CD4-positive, alpha-beta T cell (primary cell): ENCODE measurements around the gene HTN3. TPM values are rescaled to one million over a fixed set of nuclear protein-coding genes. Genes with fewer than 3 reads are reported as not detected.

ENCODE experiments used
- ATAC-seq: fragments of 200-7000 bp; cut with Tn5 transposase; one replicate; pipeline ENCODE4 v1.10.0; 2022; ENCODE audit warnings: mild to moderate bottlenecking; ENCODE audit not compliant: poor library complexity
- CTCF ChIA-PET: fragments of 350-600 bp; sonication (Branson Sonifier 250); formaldehyde crosslinking; loops from one replicate; lab custom pipeline; 2021; ENCODE audit warnings: antibody characterized with exemption, inconsistent platforms; lab: Charles Lee
- POLR2A ChIA-PET: fragments of 350-600 bp; sonication (Branson Sonifier 250); formaldehyde crosslinking; loops from one replicate; lab custom pipeline; 2021; ENCODE audit warnings: antibody characterized with exemption, inconsistent platforms; lab: Charles Lee
- DNase-seq, 14 experiments: peaks; one replicate each; pipeline ENCODE4 v3.0.0-alpha.2; 2013 to 2020; ENCODE audit warnings: mixed read lengths in 2 of 14
- H3K27ac ChIP-seq, 2 donors: one replicate each; pipeline versions ENCODE4 v1.5.1 to v1.7.0; 2013; ENCODE audit warnings: low read length in 2 of 2, low read depth in 1 of 2, mild to moderate bottlenecking in 1 of 2
- H3K27me3 ChIP-seq, 2 experiments: 1 replicate in 1 of 2; 2 replicates in 1 of 2; pipeline versions ENCODE4 v1.6.1 to v1.7.0; 2013; ENCODE audit warnings: low read length in 2 of 2, control low read depth in 1 of 2, mild to moderate bottlenecking in 1 of 2, moderate library complexity in 1 of 2; ENCODE audit not compliant: insufficient read depth in 2 of 2, control insufficient read depth in 1 of 2
- H3K36me3 ChIP-seq: one replicate; pipeline ENCODE4 v1.6.1; 2013; ENCODE audit warnings: low read length, control low read depth; ENCODE audit not compliant: insufficient read depth
- H3K4me1 ChIP-seq: one replicate; pipeline ENCODE4 v1.6.1; 2013; ENCODE audit warnings: low read length, control low read depth; ENCODE audit not compliant: insufficient read depth
- H3K4me3 ChIP-seq: one replicate; pipeline ENCODE4 v1.5.1; 2013; ENCODE audit warnings: mild to moderate bottlenecking, low read length, moderate library complexity
- H3K9me3 ChIP-seq, 2 experiments: 1 replicate in 1 of 2; 2 replicates in 1 of 2; pipeline versions ENCODE4 v1.6.1 to v1.7.0; 2013; ENCODE audit warnings: low read length in 2 of 2, mild to moderate bottlenecking in 2 of 2, control low read depth in 1 of 2, moderate library complexity in 1 of 2; ENCODE audit not compliant: control insufficient read depth in 1 of 2, insufficient read depth in 1 of 2
- H3K27ac Mint-ChIP-seq: one replicate; pipeline ENCODE4 v1.8.0; 2020; ENCODE audit warnings: mixed read lengths
- H3K27me3 Mint-ChIP-seq: one replicate; pipeline ENCODE4 v1.8.0; 2021; ENCODE audit warnings: mixed read lengths
- H3K36me3 Mint-ChIP-seq: one replicate; pipeline ENCODE4 v1.8.0; 2021; ENCODE audit warnings: low read depth, mixed read lengths
- H3K4me1 Mint-ChIP-seq: one replicate; pipeline ENCODE4 v1.8.0; 2021; ENCODE audit warnings: low read depth, mixed read lengths
- H3K4me3 Mint-ChIP-seq: one replicate; pipeline ENCODE4 v1.8.0; 2020; ENCODE audit warnings: mild to moderate bottlenecking, mixed read lengths
- H3K9me3 Mint-ChIP-seq: one replicate; pipeline ENCODE4 v1.8.0; 2020; ENCODE audit warnings: mixed read lengths
- CTCF ChIP-seq: fragments of 200-600 bp; IDR thresholded peaks from one replicate; pipeline ENCODE4 v1.8.0; 2022; ENCODE audit warnings: antibody characterized with exemption, mild to moderate bottlenecking
- intact Hi-C, 2 experiments: fragments of 100-400 bp; cut with DNase I in 1 of 2; cut with micrococcal nuclease in 1 of 2; formaldehyde crosslinking; loops; one replicate each; pipeline versions ENCODE4 v1.15.1 to v1.9.0; 2023 to 2025; cut with DNase I, micrococcal nuclease
- total RNA-seq, 174 experiments: library from RNA in 2 of 174; stranded (reverse) in 2 of 174; gene quantifications; one replicate each; pipeline ENCODE4 v1.2.3 and lab custom pipeline; 2021 to 2026

The HTN3 gene
- total RNA-seq, 2 experiments from 2014 or later = not detected

- ChIA-PET POLR2A (no interaction called here), CTCF (no interaction called here)
- DNase-seq (no peak), ATAC-seq (no peak)
- Histone ChIP-seq H3K36me3 (no peaks in the 10 kb centered on the region), H3K4me1 (no peaks in the 10 kb centered on the region), H3K9me3 (no peaks in the 10 kb centered on the region), H3K27me3 (no peaks in the 10 kb centered on the region), H3K27ac (no peak overlapping the region), H3K4me3 (no peak overlapping the region)
- Mint-ChIP-seq H3K4me3 (no peak overlapping the region), H3K27me3 (no peaks in the 10 kb centered on the region), H3K36me3 (no peaks in the 10 kb centered on the region), H3K4me1 (no peaks in the 10 kb centered on the region), H3K9me3 (no peaks in the 10 kb centered on the region), H3K27ac (no peak overlapping the region)
- intact Hi-C loops = no loop called here
- no peak for TF ChIP-seq CTCF
These were observed 30.9 kb downstream of the HTN3 start for GRCh38 chr4:70059149-70059548.

- Histone ChIP-seq H3K4me1 (no peaks in the 10 kb centered on the region), H3K27ac (no peak overlapping the region), H3K27me3 (no peaks in the 10 kb centered on the region), H3K36me3 (no peaks in the 10 kb centered on the region), H3K9me3 (no peaks in the 10 kb centered on the region), H3K4me3 (no peak overlapping the region)
- ATAC-seq = no peak
- POLR2A ChIA-PET = no interaction called here
- H3K27me3 Mint-ChIP-seq = no peaks in the 10 kb centered on the region
- H3K27ac Mint-ChIP-seq = no peak overlapping the region
- H3K4me1 Mint-ChIP-seq = no peaks in the 10 kb centered on the region
- no peaks in the 10 kb centered on the region for H3K36me3 Mint-ChIP-seq
- no peak for TF ChIP-seq CTCF
- no peak overlapping the region for H3K4me3 Mint-ChIP-seq
- no peaks in the 10 kb centered on the region for H3K9me3 Mint-ChIP-seq
- CTCF ChIA-PET = no interaction called here
- DNase-seq = no peak
- intact Hi-C loops = no loop called here
These were observed 33.7 kb downstream of the HTN3 start for GRCh38 chr4:70062000-70062399.

- DNase-seq (no peak), ATAC-seq (no peak)
- ChIA-PET POLR2A (no interaction called here), CTCF (no interaction called here)
- H3K36me3 Mint-ChIP-seq = no peaks in the 10 kb centered on the region
- no peak overlapping the region for H3K27ac ChIP-seq
- H3K4me1 Mint-ChIP-seq = no peaks in the 10 kb centered on the region
- no peak for TF ChIP-seq CTCF
- H3K4me1 ChIP-seq = no peaks in the 10 kb centered on the region
- H3K9me3 Mint-ChIP-seq = no peaks in the 10 kb centered on the region
- H3K27me3 ChIP-seq = no peaks in the 10 kb centered on the region
- H3K9me3 ChIP-seq = peaks cover 0 to 5% of the 10 kb centered on the region in 2 experiments
- H3K4me3 Mint-ChIP-seq = no peak overlapping the region
- H3K4me3 ChIP-seq = no peak overlapping the region
- intact Hi-C loops = no loop called here
- H3K27me3 Mint-ChIP-seq = no peaks in the 10 kb centered on the region
- no peaks in the 10 kb centered on the region for H3K36me3 ChIP-seq
- H3K27ac Mint-ChIP-seq = no peak overlapping the region
These were observed 51.9 kb downstream of the HTN3 start for GRCh38 chr4:70080205-70080604.

Other genes starting within 250 kb of the HTN3 start
- not detected for gene SULT1E1, start 168.3 kb upstream of the HTN3 start, total RNA-seq
- gene CSN1S1, start 97.4 kb upstream of the HTN3 start, total RNA-seq = not detected
- gene CSN2, start 62.7 kb upstream of the HTN3 start, total RNA-seq = not detected
- gene STATH, start 32.5 kb upstream of the HTN3 start, total RNA-seq = not detected
- gene HTN1, start 22.0 kb downstream of the HTN3 start, total RNA-seq = not detected
- gene PRR27, start 125.8 kb downstream of the HTN3 start, total RNA-seq = not detected
- not detected for gene ODAM, start 167.3 kb downstream of the HTN3 start, total RNA-seq
- gene FDCSP, start 197.7 kb downstream of the HTN3 start, total RNA-seq = not detected
- gene CSN3, start 214.1 kb downstream of the HTN3 start, total RNA-seq = not detected